ENCODE data around the gene DPT. TPM values are rescaled to one million over a fixed set of nuclear protein-coding genes. Genes with fewer than 3 reads are reported as not detected.
A peak's percentile ranks its signal among the peaks of the same experiment; 100 is the strongest.

The DPT gene
- total RNA-seq, 1 experiment from 2014 or later = not detected

DNA sequence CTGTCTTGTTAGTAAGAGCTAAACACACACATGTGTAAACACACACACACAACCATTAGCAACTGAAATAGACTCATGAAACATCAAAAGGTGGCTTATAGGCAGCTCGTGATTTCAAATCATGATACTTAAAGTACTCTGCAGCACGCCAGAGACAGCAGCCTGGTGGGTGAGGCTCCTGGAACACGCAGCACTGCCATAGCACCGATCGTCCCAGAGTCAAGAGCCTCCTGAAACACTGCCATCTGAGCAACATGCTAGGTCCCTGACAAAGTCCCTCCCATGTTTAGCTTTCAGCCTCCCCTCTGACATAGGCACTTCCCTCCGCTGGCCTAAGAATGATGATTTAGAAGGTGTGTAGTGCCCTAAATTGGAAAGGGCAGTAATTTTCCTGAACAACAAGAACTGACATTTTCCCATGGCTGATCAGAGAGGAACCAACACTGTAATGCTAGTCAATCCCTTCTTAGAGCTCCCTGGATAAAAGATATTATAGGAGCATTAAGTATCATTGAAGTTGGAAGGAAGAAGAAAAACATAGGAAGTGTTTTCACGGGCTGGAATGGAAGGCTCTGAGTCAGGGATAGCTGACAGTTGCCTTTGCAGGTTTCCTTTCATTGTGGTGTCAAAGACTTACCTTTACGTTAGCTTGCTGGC, 14.1 kb upstream of the DPT start:
- DNase-seq (ENCODE audit: low read depth, low spot score) = no peak
- in situ Hi-C loops (cut with HindIII; ENCODE audit: low pct_unique_long_range_greater_than_20kb, low sequenced_read_pairs) = no loop called here

- DNase-seq (ENCODE audit: low read depth, low spot score) = no peak
- in situ Hi-C loops (cut with HindIII; ENCODE audit: low pct_unique_long_range_greater_than_20kb, low sequenced_read_pairs) = no loop called here
These were observed 13.4 kb upstream of the DPT start for GRCh38 chr1:168742386-168742785.

GRCh38 chr1:168739908-168740307, 10.9 kb upstream of the DPT start:
- DNase-seq (ENCODE audit: low read depth, low spot score) = no peak
- in situ Hi-C loops (cut with HindIII; ENCODE audit: low pct_unique_long_range_greater_than_20kb, low sequenced_read_pairs) = no loop called here

DNA sequence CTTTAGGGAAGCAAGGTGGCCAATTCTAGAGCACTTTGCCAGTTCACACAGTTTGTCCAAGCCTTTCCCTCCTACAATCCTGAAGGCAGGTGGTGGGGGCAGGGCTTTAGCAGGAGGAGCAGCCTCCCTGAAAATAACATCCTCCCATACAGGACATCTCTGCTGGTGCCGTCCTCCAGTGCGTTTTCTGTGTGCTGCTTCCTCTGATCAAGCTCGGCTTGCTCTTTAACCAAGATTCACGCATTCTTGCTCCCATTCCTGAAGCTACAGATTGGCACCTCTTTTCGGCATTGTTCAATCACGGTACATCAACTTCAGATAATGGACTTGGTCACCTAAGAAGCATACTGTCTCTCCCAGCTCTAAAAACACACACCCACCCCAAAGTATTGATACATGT, 7.5 kb upstream of the DPT start:
- no peak for DNase-seq (ENCODE audit: low read depth, low spot score)
- in situ Hi-C loops (cut with HindIII; ENCODE audit: low pct_unique_long_range_greater_than_20kb, low sequenced_read_pairs) = no loop called here

- DNase-seq (ENCODE audit: low read depth, low spot score) = no peak
- in situ Hi-C loops (cut with HindIII; ENCODE audit: low pct_unique_long_range_greater_than_20kb, low sequenced_read_pairs) = no loop called here
These were observed 7.0 kb upstream of the DPT start for GRCh38 chr1:168735974-168736373.

DNA sequence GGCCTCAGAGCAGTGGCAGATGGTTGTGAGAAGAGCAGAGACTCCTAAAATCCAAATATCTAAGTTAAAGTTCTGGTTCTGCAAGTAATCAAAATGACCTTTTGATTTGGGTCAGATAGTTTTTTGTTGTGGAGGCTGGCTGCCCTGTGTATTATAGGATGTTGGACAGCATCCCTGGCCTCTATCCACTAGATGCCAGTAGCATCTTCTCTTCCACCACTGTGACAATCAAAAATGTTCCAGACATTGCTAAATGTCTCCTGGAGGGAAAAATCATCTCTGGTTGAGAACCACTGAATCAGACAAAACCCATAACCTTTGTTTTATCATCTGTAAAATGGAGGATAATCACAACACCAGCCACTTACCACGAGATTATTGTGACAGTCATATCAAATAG, 5.9 kb upstream of the DPT start:
- in situ Hi-C loops (cut with HindIII; ENCODE audit: low pct_unique_long_range_greater_than_20kb, low sequenced_read_pairs) = no loop called here

GRCh38 chr1:168734271-168734670, 5.3 kb upstream of the DPT start:
- in situ Hi-C loops (cut with HindIII; ENCODE audit: low pct_unique_long_range_greater_than_20kb, low sequenced_read_pairs) = no loop called here
- no peak for DNase-seq (ENCODE audit: low read depth, low spot score)

More for the DNA sequence above, 5.9 kb upstream of the DPT start:
- no peak for DNase-seq (ENCODE audit: low read depth, low spot score)

- DNase-seq (ENCODE audit: low read depth, low spot score) = peak; percentile 68
- in situ Hi-C loops (cut with HindIII; ENCODE audit: low pct_unique_long_range_greater_than_20kb, low sequenced_read_pairs) = no loop called here
These were observed 4.2 kb upstream of the DPT start for GRCh38 chr1:168733241-168733640.

DNA sequence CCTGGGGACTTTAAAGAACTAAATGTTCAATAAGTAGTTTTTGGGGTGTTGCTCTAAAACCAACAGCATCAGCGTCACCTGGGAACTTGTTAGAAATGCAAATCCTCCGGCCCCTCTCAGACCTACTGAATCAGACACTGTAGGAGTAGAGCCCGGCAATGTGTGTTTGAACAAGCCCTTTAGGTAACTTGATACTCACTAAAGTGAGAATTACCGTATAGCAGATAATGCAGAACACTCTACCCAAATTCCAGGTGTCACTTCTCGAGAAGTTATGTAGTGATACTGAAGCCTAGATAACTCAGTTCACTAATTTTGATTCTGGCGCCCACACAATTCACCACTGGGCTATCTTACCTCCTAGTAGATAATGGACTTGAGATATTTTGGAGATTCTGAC, 3.7 kb upstream of the DPT start:
- DNase-seq (ENCODE audit: low read depth, low spot score) = no peak
- in situ Hi-C loops (cut with HindIII; ENCODE audit: low pct_unique_long_range_greater_than_20kb, low sequenced_read_pairs) = no loop called here

GRCh38 chr1:168731244-168731953, 2.4 kb upstream of the DPT start:
- in situ Hi-C loops (cut with HindIII; ENCODE audit: low pct_unique_long_range_greater_than_20kb, low sequenced_read_pairs) = no loop called here

GRCh38 chr1:168729405-168729802, 398 bp upstream of the DPT start:
- in situ Hi-C loops (cut with HindIII; ENCODE audit: low pct_unique_long_range_greater_than_20kb, low sequenced_read_pairs) = no loop called here

More at GRCh38 chr1:168731244-168731953, 2.4 kb upstream of the DPT start:
- DNase-seq (ENCODE audit: low read depth, low spot score) = no peak

DNA sequence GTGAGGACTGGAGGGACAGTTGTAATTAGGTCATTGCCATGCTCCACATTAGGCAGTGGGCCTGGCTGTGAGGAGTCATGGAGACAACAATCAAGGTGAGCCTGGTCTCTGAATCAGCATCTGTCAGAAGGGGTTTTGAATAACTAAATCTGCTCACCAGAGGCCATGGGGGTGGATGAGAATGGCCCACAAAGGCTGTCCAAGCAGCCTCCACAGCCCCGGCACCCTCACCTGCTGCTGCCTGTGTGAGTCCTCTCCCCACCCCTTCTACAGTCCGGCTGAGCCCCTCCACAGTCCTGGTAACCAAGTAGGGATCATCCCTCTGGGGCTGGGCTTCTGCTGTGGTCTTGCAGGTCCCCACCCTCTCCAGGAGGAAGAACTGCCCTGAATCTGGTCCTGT, 2.3 kb downstream of the DPT start:
- no peak for DNase-seq (ENCODE audit: low read depth, low spot score)
- in situ Hi-C loops (cut with HindIII; ENCODE audit: low pct_unique_long_range_greater_than_20kb, low sequenced_read_pairs) = no loop called here

More at GRCh38 chr1:168729405-168729802, 398 bp upstream of the DPT start:
- DNase-seq (ENCODE audit: low read depth, low spot score) = no peak

DNA sequence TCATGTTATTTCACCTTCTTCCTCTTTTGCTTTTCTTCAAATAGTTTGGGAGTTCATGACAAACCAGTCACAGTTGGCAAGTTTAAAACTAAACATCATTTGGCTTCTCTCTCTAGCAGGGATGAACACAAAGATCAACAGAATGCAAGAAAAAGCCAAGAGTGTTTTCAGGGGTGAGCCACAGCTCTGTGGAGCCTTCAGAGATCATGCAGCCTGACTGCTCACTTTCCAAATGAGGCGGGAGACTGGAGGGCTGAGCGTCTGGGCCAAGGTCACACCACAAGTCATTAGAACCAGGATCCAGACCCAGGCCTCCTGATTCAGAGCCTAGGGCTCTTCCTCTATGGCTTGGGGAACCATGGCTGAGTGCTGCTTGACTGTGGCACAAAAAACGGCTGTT, 2.7 kb downstream of the DPT start:
- DNase-seq (ENCODE audit: low read depth, low spot score) = no peak
- in situ Hi-C loops (cut with HindIII; ENCODE audit: low pct_unique_long_range_greater_than_20kb, low sequenced_read_pairs) = no loop called here

DNA sequence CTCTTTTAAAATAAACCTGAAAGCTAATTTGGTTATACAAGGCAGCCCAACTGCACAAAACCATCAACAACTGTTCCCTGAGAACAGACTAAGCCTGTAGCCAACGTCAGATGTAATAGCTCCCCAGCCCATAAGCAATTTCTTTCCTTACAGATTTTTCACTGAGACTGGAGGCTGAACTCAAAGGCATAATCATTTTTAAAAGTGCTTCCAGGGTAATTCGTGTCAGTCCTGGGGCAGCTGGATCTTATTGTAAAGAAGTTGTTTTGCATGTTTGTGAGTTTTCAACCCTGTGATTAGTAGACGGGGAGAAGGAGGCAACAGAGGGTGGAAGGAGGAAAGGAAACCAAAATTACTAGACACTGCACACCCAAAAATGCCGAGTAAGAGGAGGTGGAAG, 3.2 kb downstream of the DPT start:
- in situ Hi-C loops (cut with HindIII; ENCODE audit: low pct_unique_long_range_greater_than_20kb, low sequenced_read_pairs) = no loop called here
- no peak for DNase-seq (ENCODE audit: low read depth, low spot score)

DNA sequence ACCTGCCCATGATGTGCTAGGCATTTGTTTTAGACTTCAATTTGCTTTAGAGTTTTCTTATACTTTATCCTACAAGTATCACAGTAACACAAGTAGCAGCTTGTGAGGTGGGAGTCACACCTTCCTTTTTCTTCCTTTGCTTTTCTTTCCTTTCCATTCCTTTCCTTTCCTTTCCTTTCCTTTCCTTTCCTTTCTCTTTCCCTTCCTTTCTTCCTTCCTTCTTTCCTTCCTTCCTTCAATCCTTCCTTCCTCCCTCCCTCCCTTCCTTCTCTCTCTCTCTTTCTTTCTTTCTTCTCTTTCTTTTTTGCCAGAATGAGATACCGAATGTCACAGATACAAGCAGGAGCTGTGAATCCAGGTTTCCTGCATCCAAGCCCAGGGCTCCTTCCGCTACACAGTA, 3.9 kb downstream of the DPT start:
- DNase-seq (ENCODE audit: low read depth, low spot score) = no peak
- in situ Hi-C loops (cut with HindIII; ENCODE audit: low pct_unique_long_range_greater_than_20kb, low sequenced_read_pairs) = no loop called here

DNA sequence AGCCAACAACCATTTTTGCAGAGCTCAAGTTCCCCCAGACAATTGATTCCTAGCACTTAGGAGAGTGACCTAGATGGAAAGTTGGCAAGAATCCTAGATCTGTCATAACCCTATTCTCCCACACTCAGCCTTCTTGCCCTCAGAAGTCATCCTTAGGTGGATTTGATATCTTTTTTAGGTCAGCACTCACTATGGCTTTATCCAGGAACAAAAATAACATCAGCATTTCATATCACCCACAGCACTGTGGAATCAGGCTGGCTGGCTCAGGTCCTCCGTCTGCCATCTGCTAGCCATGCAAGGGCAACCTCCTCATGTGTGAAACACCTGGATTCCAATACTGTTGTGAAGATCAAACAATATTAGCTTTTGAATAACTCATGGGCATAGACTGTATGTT, 6.0 kb downstream of the DPT start:
- no peak for DNase-seq (ENCODE audit: low read depth, low spot score)
- in situ Hi-C loops (cut with HindIII; ENCODE audit: low pct_unique_long_range_greater_than_20kb, low sequenced_read_pairs) = no loop called here

DNA sequence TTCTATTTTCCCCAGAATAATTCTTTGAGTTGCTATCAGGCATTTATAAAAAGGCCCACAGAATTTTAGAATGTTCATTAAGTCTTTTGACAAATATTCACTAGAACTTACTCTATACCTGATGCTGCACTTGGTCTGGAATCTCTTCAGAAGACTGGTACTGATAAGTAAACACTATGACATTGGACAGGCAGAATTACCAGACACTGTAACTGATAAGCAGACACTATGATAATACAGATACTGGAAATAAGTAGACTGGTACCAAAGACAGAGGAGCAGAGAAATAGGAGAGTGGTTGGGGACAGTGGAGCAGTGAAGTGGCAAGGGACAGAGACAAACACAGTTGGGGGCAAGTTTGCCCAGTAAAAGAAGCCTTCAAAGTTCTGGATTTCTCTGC, 8.2 kb downstream of the DPT start:
- in situ Hi-C loops (cut with HindIII; ENCODE audit: low pct_unique_long_range_greater_than_20kb, low sequenced_read_pairs) = no loop called here
- DNase-seq (ENCODE audit: low read depth, low spot score) = no peak

GRCh38 chr1:168719306-168720111, 9.5 kb downstream of the DPT start:
- in situ Hi-C loops (cut with HindIII; ENCODE audit: low pct_unique_long_range_greater_than_20kb, low sequenced_read_pairs) = no loop called here
- DNase-seq (ENCODE audit: low read depth, low spot score) = no peak

Data from SK-MEL-5 (cell line).